GM23248 (cell line): Measurements from ENCODE around the gene ZNF419.
"Not testable (repeated sequence)": the region's sequence is repeated elsewhere in the genome, so short reads cannot be mapped to it uniquely, and the experiment has no call there.

Experiments
- EZH2 ChIP-seq: fragments of 200-600 bp; sonication (generic); IDR thresholded peaks from 2 replicates; pipeline ENCODE4 v1.6.1; 2018; ENCODE audit warnings: antibody characterized with exemption, mild to moderate bottlenecking; ENCODE audit not compliant: insufficient read depth, poor library complexity, severe bottlenecking
- EZH2phosphoT487 ChIP-seq: fragments of 200-600 bp; sonication (generic); IDR thresholded peaks from 2 replicates; pipeline ENCODE4 v1.6.1; 2018; ENCODE audit warnings: antibody characterized with exemption, moderate library complexity, mild to moderate bottlenecking, low read depth; ENCODE audit not compliant: insufficient read depth

GRCh38 chr19:57499680-57500395 is 12.3 kb downstream of the ZNF419 start, which contains the start of gene ZNF773:
- not testable (repeated sequence) for TF ChIP-seq EZH2, EZH2phosphoT487
